B cell (primary cell): Measurements from ENCODE around the gene MGST1. TPM values are rescaled to one million over a fixed set of nuclear protein-coding genes. Genes with fewer than 3 reads are reported as not detected.

Experiments used
- ATAC-seq: fragments of 200-7000 bp; cut with Tn5 transposase; one replicate; pipeline ENCODE4 v1.10.0; 2021; ENCODE audit warnings: low read depth, mild to moderate bottlenecking, moderate number of reproducible peaks, moderate library complexity
- CTCF ChIA-PET: fragments of 350-600 bp; sonication (Branson Sonifier 250); formaldehyde crosslinking; loops from one replicate; lab custom pipeline; 2021; ENCODE audit warnings: antibody characterized with exemption, inconsistent platforms; lab: Charles Lee
- POLR2A ChIA-PET: fragments of 350-600 bp; sonication (Branson Sonifier 250); formaldehyde crosslinking; loops from one replicate; lab custom pipeline; 2021; ENCODE audit warnings: antibody characterized with exemption; lab: Charles Lee
- DNase-seq: peaks from one replicate; pipeline ENCODE4 v3.0.0; 2013
- H2AFZ ChIP-seq: 2 replicates; pipeline ENCODE4 v1.6.1; 2012; ENCODE audit warnings: mild to moderate bottlenecking, low read depth, low read length; ENCODE audit not compliant: insufficient read depth, poor library complexity, severe bottlenecking
- H3K27ac ChIP-seq, 2 donors: 1 replicate in 1 of 2; 2 replicates in 1 of 2; pipeline ENCODE4 v1.5.1; 2012 to 2013; ENCODE audit warnings: low read length in 2 of 2, mild to moderate bottlenecking in 2 of 2, moderate library complexity in 1 of 2
- H3K27me3 ChIP-seq, 4 experiments: fragments of 200-600 bp in 1 of 4; sonication (generic) in 1 of 4; replicated peaks in 1 of 4; 1 replicate in 2 of 4; 2 replicates in 2 of 4; pipeline versions ENCODE4 v1.6.1 to v1.7.0; 2013 to 2016; ENCODE audit warnings: low read length in 3 of 4, mild to moderate bottlenecking in 2 of 4, mixed read lengths in 1 of 4, moderate library complexity in 1 of 4; ENCODE audit not compliant: insufficient read depth in 4 of 4, control insufficient read depth in 3 of 4; ENCODE audit errors: control extremely low read depth in 1 of 4
- H3K36me3 ChIP-seq, 2 experiments: replicated peaks in 1 of 2; 1 replicate in 1 of 2; 2 replicates in 1 of 2; pipeline versions ENCODE4 v1.6.1 to v1.7.1; 2013; ENCODE audit warnings: low read length in 1 of 2; ENCODE audit not compliant: insufficient read depth in 2 of 2, control insufficient read depth in 1 of 2; ENCODE audit errors: control extremely low read depth in 1 of 2, extremely low read depth in 1 of 2
- H3K4me1 ChIP-seq, 2 donors: fragments of 200-600 bp in 1 of 2; sonication (generic) in 1 of 2; 1 replicate in 1 of 2; 2 replicates in 1 of 2; pipeline versions ENCODE4 v1.5.1 to v1.6.1; 2013 to 2017; ENCODE audit warnings: low read length in 2 of 2; ENCODE audit not compliant: control insufficient read depth in 2 of 2, insufficient read depth in 2 of 2
- H3K4me2 ChIP-seq: replicated peaks from 2 replicates; pipeline ENCODE3; 2012; ENCODE audit warnings: mild to moderate bottlenecking, low read depth, low read length; ENCODE audit not compliant: poor library complexity, severe bottlenecking
- H3K4me3 ChIP-seq, 5 experiments: fragments of 200-600 bp in 1 of 5; sonication (generic) in 1 of 5; 1 replicate in 3 of 5; 2 replicates in 2 of 5; pipeline versions ENCODE4 v1.5.1 to v1.7.0; 2011 to 2016; ENCODE audit warnings: low read length in 4 of 5, mild to moderate bottlenecking in 4 of 5, low read depth in 2 of 5, control low read depth in 1 of 5, moderate library complexity in 1 of 5; ENCODE audit not compliant: insufficient read depth in 1 of 5; ENCODE audit errors: control extremely low read depth in 1 of 5, extremely low read depth in 1 of 5
- H3K79me2 ChIP-seq: fragments of 200-600 bp; sonication (generic); one replicate; pipeline ENCODE4 v1.6.0; 2016; ENCODE audit warnings: low read length; ENCODE audit not compliant: control insufficient read depth, insufficient read depth
- H3K9ac ChIP-seq: fragments of 200-600 bp; sonication (generic); 2 replicates; pipeline ENCODE4 v1.6.1; 2017; ENCODE audit warnings: mild to moderate bottlenecking, low read length, moderate library complexity
- H3K9me3 ChIP-seq, 3 donors: one replicate each; pipeline versions ENCODE4 v1.6.1 to v1.7.1; 2013; ENCODE audit warnings: low read length in 2 of 3; ENCODE audit not compliant: control insufficient read depth in 2 of 3, insufficient read depth in 1 of 3; ENCODE audit errors: control extremely low read depth in 1 of 3
- H4K20me1 ChIP-seq: 2 replicates; pipeline ENCODE4 v1.6.0; 2012; ENCODE audit warnings: mild to moderate bottlenecking, low read length; ENCODE audit not compliant: insufficient read depth, control insufficient read depth, poor library complexity, severe bottlenecking
- H3K27ac Mint-ChIP-seq: one replicate; pipeline ENCODE4 v1.8.0; 2021; ENCODE audit warnings: mixed read lengths
- H3K27me3 Mint-ChIP-seq: one replicate; pipeline ENCODE4 v1.8.0; 2021; ENCODE audit warnings: mixed read lengths
- H3K4me1 Mint-ChIP-seq: one replicate; pipeline ENCODE4 v1.8.0; 2021; ENCODE audit warnings: mixed read lengths
- H3K4me3 Mint-ChIP-seq: one replicate; pipeline ENCODE4 v1.8.0; 2021; ENCODE audit warnings: mixed read lengths
- H3K9me3 Mint-ChIP-seq: one replicate; pipeline ENCODE4 v1.8.0; 2022; ENCODE audit warnings: mixed read lengths; ENCODE audit not compliant: insufficient read depth
- EZH2 ChIP-seq: IDR thresholded peaks from 2 replicates; pipeline ENCODE4 v1.6.1; 2012; ENCODE audit warnings: borderline replicate concordance, low read depth, mild to moderate bottlenecking, moderate library complexity, low read length; ENCODE audit not compliant: insufficient read depth, poor library complexity, severe bottlenecking
- WGBS: methylation state at CpG from one replicate; pipeline ENCODE4 v1.1.5; 2013; ENCODE audit warnings: missing lambda C conversion rate; ENCODE audit not compliant: insufficient coverage; 5-methylcytosine and 5-hydroxymethylcytosine counted together
- intact Hi-C: fragments of 100-400 bp; cut with micrococcal nuclease; formaldehyde crosslinking; loops from one replicate; pipeline ENCODE4 v1.10.0; 2022
- polyA plus RNA-seq: library from polyadenylated mRNA; depleted of rRNA; stranded (reverse); fragments of >200 nt; gene quantifications from 2 replicates; pipeline ENCODE4 v1.2.3, GENCODE V29; 2012
- total RNA-seq, 2 donors: library from RNA; stranded (reverse); fragments of 120-200 nt in 1 of 2; gene quantifications; 1 replicate in 1 of 2; 2 replicates in 1 of 2; pipeline versions ENCODE4 v1.2.3 to v1.2.4, GENCODE V29; 2013 to 2022

MGST1 gene
- total and polyA plus RNA-seq, 2 donors (not counting 1 experiment from before 2014, with no cell fraction given) = 0.25 TPM; not detected in 1

GRCh38 chr12:16407346-16407745, 59.9 kb downstream of the MGST1 start:
- Histone ChIP-seq H3K9ac (no peak overlapping the region), H3K4me2 (no peak overlapping the region), H3K79me2 (no peaks in the 10 kb centered on the region), H3K9me3 (no peaks in the 10 kb centered on the region), H3K4me1 (no peaks in the 10 kb centered on the region), H3K36me3 (no peaks in the 10 kb centered on the region), H3K4me3 (no peak overlapping the region), H3K27ac (no peak overlapping the region), H3K27me3 (no peaks in the 10 kb centered on the region), H2AFZ (no peak overlapping the region), H4K20me1 (no peaks in the 10 kb centered on the region)
- ATAC-seq (no peak), DNase-seq (no peak)
- no peak for TF ChIP-seq EZH2
- Mint-ChIP-seq H3K4me3 (no peak overlapping the region), H3K9me3 (peaks cover 9% of the 10 kb centered on the region), H3K27me3 (no peaks in the 10 kb centered on the region), H3K4me1 (no peaks in the 10 kb centered on the region), H3K27ac (no peak overlapping the region)
- CTCF ChIA-PET = no interaction called here
- intact Hi-C loops = no loop called here
- WGBS = no CpG with 5 or more reads among the region's 1 CpG
- POLR2A ChIA-PET = no interaction called here

Other genes with a start within 250 kb of the MGST1 start
- not detected in 2 replicates for gene SLC15A5, start 70.0 kb upstream of the MGST1 start, total RNA-seq
- gene SLC15A5, start 70.0 kb upstream of the MGST1 start, polyA plus RNA-seq = not detected in 2 replicates